Activated CD8-positive, alpha-beta memory T cell treated with anti-CD3 and anti-CD28 coated beads, Interleukin-2, amount 50 U/mL, for 24 hours (primary cell): ENCODE data around the gene OPCML.

Source experiments
- DNase-seq: peaks from one replicate; pipeline ENCODE4 v3.0.0-alpha.2; 2020; ENCODE audit errors: extremely low read depth

Gene OPCML

DNA sequence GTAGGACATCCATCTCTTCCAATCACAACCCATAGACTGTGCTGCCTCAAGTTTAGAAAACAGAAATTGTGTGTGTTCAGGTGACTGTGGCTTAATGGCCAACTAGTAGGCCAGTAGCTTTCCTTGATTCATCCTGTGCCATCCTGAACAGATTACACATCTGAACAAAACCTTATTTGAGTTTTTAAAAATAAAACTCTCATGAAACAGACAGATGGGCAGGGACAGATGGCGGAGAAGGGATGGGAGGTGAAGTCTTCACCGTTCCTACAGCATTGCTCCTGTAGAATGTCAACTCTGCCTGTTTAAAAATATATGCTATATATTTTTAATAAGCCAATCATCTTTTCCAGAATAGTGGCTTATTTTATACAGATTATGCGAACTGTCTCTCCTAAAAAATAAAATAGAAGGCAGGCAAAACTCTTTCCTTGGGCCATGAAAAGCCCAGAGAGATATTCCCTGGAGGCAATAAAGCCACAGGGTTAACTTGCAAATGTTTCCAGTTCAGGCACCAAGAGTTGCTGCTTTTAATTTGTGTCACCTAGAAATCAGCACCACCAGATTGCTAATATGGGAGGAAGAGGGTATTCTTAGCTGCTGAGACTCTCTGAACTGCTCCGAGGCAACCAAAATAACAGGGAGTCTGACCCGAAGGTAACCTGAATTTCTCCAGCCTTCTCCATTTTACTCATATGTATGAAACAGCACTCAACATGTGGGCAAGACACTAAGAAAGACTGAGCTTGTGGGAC, 861.2 kb downstream of the OPCML start:
- no peak for DNase-seq

DNA sequence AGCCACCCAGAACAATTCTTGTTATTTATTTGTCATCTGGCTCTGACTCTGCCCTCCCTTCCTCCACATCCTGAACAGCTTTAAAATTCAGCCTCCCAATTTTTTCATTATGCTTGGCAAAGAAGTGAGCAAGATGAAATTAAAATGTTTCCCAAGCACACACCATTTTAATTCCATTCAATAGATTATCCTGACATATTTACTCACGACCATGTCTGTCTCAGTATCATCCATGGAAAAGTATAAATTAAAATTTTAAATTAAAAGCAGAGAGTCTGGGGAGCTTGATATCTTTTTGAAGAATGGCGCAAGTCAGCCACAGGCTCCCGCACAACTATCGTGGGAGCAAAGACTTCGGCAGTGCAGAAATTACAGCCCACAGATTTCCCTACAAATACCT, 862.4 kb downstream of the OPCML start:
- DNase-seq: no peak

DNA sequence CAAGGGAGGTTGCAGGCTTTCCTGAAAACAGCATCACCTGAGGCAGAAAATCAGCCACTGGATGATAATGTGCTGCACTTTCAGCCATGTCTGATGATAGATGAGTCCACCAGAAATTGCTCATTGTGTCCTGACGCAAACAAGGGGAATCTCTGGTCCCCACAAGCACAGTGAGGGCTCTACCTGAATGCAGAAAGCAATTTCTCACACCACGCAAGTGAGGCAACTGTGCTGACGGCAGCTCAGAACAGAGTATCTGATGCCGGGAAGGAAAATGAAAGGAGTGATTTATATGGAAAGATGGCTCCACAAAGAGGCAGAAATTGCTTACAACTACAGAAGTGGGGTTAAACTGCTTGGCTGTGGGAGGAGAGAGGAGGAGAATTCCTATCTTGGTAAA, 867.1 kb downstream of the OPCML start:
- no peak for DNase-seq

DNA sequence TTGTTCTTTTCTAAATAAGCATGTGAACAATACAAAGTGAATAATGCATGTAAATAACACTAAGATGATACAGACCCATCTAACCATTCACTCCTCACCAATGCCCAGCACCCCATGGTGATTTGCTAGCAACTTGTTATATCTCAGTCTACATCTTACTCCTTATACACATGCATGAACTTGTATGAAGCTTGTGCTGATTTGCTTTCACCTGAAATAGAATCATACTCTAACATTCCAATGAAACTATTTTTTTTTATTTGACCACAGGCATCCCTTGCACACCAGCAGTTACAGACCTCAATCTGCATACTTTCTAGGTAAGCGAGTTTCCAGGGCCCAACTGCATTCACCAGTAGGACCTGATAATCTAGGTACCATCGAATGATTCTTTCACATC, 873.6 kb downstream of the OPCML start:
- DNase-seq: no peak

DNA sequence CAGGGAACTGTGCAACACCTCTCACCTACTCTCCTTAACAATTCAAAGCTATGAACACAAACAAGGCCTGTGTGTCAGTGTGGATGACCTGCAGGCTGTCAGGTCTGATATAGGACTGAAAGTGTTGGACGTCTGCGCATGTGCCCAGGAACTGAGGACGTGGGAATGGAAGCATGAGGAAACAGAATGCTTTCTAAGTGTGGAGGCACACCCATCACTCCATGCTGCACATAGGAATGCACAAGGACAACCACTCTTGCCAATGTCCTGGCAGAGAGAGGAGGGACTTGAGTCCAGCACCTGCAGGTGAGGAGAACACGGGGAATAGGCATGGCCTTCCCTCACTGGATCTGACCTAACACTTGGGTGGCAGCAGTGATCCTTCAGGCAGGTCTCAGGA, 874.3 kb downstream of the OPCML start:
- no peak for DNase-seq

DNA sequence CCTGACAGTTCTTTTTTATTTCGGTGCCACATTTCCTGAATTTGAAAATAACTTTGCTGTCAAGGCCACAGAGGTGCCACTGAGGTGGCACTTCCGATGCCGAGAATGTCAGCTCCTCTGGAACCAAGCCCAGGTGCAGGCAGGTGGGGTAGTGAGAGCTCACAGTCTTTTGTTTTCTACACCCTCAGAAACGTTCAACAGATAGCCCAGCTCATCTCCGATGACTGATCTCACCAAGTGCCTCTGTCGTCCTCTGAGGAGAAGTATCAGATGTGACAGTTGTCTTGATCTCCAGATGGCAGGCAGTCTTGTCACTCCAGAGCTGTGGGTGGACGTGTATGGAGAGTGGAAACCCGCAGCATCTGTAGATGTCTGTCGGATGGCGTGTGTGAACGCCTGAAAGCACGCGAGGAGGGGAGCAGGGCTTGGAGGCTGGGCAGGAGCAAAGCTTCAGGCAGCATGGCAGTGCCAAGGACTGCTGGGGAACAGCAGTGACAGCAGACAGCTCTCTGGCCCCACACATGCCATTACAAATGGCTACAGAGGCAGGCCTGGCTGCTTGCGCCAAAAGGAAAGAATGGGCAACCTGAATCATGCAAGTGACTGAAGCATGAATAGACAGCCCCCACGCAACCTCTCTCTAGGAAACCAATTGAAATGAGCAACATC, 877.0 kb downstream of the OPCML start:
- no peak for DNase-seq

DNA sequence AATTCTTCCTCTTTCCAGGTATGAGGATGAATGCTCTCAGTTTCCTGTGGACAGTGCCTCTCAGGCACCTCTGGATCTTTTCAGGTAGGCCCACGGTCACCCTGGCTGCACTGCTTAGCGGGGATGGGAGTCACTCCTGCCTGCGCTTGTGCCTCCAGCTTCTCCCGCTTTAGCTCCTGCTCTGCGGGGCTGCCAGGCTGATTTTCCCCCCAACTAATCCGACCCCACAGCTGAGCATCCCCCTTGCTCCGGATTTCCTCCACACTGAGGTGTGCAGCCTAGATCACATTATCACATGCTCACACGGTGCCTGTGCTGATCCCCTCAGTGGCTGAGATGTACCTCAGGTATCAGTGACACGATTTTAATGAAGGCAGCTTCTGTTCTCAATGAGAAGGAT, 879.1 kb downstream of the OPCML start:
- no peak for DNase-seq

DNA sequence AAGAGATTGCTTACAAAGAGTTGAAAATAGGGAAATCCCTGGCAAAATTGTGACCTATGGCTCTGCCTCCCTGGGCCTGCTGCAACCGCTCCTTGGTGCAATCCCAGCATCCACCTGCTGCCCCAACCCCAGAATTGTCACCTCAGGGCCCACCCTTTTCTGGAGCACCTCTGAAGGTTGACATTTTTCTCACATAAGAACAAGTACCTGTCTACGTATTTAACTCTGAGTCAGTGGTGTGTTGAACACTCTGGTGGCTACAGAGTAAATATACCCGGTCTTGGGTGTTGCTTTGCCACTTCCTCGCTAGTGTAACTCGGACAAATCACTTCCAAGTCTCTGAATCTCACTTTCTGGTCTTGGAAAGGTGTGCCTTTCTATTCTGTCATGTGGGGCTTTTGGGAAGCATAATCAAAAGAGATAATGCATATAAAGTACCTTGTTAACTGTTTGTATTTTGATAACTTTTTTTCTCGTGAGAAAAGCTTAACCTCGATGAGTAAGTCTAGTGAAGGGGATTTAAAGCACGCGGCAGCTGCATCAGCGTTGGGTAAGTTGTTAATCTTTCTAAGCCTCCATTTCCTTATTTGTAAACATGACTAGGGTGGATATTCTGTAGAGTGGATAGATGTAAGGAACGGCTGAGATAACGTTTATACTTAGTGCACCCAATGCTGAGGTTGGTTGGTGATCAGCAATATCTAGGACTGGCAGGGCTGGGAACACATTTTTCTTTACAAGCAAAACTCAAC, 881.2 kb downstream of the OPCML start:
- DNase-seq: no peak

DNA sequence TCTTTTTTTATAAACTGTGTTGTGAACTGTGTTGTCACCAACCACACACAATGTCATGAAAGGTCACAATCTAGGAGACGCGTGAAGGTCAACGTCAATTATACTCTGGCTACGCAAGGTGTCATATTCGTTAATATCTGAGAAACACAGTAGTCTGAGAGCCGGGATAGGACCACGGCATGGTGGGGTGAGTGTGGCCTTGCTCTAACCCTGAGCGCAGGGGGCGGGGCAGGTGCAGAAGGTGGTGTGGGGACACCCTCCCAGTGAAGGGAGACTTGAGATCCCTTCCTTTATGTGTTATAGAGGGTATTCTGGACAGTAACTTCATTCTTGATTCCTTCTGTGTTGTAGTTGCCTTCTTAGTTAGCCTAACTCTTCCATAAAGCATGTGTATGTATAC, 883.0 kb downstream of the OPCML start:
- DNase-seq: no peak

DNA sequence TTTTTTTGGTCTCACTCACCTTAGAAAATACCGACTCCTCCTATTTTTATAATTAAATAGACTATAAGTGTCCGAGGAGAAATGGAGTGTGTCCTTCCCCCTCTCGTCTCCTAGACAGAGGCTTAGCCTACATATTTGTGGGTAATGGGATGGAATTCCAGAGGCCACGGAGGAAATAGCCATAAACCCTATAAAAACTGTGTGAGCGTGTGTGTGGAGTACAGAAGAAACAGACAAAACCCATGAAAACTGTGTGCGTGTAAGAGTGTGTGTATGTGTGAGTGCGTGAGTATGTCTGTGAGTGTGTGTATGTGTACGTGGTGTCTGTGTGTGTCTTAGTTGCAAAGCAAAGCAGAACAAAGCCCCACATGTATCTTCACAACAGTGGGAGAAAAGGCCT, 883.5 kb downstream of the OPCML start:
- no peak for DNase-seq

DNA sequence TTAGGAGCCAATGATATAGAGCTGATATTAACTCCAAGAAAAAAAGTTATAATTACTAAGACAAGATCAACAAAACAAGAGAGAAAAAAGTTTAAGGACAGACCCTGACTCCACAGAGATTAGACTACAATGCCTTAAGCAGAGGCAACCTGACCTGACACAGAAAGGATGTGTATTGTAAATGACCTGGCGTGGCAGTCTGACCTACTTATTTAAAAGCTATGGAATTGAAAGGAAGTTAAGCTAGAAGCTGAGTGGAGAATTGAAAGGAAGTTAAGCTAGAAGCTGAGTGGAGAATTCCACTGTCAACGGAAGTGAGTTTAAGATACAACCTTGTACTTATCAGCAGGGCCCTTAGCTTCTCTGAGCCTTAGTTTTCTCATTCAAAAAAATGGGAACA, 885.4 kb downstream of the OPCML start:
- no peak for DNase-seq

DNA sequence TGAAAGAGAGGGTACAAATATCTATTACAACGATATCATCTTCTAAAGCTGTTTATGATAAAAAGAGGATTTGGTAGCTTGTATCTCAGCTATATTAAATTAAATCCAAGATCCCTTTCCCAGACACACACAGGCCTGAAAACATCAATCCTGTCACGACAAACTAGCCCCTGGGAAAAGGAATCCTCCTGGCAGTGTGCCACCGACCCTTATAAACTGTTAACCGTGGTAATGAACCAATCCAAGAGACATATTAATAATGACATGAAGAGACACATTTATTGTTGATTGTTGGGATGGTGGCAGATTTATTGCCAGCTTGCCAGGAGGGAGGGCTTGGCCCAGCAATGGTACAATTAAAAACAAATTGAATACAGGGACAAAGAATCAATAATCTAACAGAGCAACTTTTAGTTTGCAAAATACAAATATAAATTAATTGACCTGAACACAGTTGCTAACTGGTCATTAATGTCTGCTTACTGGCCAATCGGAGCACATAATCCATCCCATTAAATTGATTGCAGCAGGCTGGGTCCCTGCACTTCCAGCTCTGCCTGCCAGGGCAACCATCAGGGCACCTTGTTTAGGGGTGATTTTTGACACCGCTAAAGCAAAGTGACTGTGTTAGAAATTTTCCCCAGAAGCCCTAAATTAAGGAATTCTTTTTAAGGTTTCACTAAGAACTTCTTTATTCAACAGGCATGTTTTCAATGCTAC, 887.6 kb downstream of the OPCML start:
- DNase-seq: no peak

DNA sequence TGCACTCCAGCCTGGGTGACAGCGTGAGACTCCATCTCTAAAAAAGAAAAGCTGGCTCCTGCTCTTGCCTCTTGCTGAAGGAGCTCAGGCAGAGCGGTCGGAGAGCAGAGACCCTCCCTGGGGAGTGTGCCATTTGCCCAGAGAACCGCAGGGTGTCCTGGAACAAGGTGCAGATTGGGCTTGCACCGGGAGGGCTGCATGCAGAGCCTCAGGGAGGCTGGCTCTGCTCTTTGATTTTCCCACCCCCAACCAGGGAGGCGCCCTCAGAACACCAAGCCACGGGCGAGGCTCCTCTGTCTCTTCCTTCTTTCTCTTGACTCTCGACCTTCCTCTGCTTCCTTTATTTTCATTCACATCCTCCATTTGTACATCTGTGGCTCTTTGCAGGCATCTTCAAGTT, 889.1 kb downstream of the OPCML start:
- no peak for DNase-seq

DNA sequence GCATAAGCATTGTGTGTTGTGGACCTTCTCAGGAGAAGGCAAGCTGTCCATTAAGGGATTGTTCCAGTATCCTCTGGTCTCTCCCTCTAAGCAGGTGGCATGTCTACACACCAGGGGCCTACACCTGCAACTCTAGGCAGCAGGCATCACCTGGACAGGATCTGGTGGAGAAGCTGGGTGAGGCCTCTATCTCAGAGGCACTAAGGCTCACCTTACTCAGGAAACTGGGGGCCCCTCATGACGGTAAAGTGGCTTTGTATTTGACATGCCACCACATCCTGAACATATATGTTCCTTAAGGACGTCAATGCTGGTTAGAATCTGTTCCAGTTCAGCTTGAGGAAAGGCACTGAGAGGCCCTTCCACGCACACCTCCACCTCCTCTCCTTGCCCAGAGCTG, 891.3 kb downstream of the OPCML start:
- no peak for DNase-seq

DNA sequence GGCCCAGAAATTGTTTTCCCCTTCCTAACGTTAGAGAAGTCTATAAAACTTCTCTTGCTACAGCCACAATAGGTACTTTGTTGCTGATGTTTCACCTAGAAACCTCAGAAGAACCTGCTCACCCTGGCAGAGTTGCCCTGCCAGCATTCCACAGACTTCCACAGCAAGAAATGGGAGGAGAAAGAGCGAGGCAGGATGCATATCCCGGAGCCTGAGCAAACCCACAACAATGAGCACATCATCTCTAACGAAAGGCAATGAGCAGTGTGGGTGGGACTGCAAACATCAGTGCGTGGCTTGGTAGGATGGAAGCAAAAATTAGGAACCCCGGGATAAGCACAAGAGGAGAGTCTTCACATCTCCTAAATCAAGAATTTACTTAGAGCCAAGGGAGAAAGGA, 892.3 kb downstream of the OPCML start:
- no peak for DNase-seq

DNA sequence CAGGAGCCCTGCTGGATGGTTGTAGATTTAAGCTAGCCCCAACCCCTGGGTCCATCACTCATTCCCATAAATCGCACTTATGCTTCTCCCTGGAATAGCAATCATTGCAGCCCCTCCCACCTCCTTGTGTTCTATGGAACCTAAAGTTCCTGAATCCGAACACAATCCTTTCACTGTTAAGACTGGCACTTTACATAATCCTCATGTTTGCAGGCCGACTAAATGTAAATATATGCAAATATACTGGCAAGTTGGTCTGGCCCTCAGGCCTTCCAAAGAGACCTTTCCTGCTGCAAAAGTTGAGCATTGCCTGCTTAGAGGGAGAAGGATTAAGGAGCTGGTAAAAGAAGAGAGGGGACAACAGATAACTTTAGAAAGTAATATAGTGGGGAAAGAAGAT, 892.9 kb downstream of the OPCML start:
- DNase-seq: no peak

DNA sequence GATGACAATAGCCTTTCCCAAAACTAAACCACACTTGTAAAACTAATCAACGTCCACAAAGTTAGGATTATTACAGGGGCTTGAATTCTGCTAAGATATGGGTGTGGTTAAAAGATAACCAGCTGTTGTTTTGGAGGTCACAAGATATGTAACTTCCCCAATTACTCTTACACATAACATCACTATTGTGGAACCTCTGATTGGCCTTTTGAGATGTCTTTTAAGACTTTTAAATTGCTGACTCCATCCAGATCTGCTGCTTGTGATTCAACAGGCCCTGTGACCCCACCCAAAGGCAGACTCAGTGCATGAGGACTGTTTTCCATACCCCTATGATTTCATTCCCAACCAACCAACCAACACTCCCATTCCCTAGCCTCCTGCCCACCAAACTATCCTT, 893.9 kb downstream of the OPCML start:
- no peak for DNase-seq

DNA sequence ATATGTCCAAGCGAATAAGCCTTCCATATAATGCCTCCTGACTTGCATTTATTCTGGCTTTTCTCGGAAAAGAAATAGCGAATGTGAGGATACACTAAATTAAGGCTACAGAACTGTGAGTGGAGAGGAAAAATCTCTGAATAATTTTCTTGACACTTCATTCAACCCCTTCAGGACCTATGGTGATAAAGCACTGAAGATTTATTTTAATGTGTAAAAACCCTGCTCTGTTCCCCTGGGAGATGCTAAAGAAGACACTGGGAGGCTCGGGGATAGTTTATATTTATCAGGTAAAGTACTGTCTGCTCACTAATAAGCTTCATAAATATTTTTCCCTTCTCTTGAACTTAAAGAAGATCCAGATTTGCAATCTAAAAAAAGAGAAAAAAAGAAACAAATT, 895.8 kb downstream of the OPCML start:
- no peak for DNase-seq

DNA sequence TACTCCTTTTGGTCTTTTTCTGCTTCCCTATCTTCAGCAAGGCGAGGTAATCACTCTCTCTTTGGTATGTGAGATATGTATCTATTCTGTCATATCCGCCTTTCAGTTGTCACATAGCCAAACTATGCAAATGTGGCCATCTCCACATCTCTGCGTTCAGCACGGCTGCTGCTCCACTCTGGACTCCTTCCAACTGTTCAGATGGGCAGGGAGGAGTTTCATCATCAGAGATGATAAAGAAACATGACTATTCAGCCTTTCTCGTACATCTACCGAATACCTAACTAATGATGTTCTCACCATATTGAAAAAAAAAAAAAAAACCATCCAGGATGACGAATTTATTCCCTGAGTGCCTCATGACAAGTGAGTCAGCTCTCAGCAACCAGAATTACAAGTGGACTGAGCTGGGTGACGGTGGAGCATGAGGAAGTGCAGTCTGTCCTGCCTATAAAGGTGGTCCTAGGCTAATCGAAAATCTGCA, 899.6 kb downstream of the OPCML start:
- DNase-seq: no peak

DNA sequence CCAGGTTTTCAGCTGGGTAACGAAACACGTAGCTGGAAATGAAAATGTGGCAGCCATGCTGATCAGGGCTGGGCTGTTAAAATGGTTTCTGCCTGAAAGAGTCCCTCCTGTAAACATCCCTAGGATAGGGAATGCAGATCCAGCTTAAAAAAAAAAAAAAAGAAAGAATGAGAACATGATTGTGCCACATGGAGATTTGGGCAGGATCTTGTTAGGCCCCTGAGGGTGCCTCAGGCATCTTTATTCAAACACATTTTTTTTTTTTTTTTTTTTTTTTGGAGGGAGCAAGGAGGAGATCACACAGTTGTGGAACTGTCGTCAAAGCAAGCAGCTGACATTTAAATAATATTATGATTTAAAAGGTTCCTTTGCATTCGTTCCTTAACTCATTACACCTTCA, 900.3 kb downstream of the OPCML start:
- no peak for DNase-seq

DNA sequence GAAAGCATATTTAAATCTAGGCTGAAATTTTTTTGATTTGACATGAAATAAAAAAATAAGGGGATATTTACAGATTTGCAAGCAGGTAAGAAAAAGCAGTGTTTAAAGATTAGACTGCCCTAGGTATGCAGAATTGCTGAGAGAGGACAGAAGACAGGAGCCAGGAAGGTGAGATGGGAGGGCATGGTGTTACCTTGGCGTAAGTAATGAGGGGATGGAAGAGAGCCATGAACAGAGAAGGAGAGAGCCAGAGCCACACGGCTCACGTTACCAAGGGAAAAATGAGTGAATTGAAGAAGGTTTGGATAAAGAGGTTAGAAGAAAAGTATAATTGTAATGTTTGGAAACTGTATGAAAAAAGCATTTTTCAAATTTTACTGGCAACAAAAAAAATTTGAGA, 904.3 kb downstream of the OPCML start:
- no peak for DNase-seq

DNA sequence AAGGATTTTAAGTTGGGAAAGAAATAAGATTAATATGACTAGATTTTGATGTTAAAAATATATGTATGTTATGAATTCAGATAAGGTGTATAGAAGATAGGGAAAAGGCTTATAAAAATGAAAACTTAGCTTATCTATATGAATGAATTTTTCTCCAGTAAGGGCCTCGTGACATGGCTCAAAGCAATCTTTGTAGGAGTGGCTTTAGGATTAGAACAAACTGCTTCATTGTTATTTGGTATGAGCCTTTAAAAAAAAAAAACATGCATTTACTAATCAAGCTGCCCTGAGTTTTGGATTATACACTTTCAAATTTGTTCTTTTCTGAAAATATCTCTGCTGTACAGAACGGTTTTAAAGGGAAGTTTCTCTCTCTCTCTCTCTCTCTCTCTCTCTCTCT, 905.9 kb downstream of the OPCML start:
- DNase-seq: no peak
